PC-9 (cell line): Measurements from ENCODE around the gene HIC1. TPM values are rescaled to one million over a fixed set of nuclear protein-coding genes. Genes with fewer than 3 reads are reported as not detected.
A peak's percentile ranks its signal among the peaks of the same experiment; 100 is the strongest.

ENCODE experiments used
- BruUV-seq: library from RNA; stranded (reverse); fragments of 400-500 nt; replicated peaks from 2 replicates; lab custom pipeline; 2021; lab: Mats Ljungman, UMichigan
- CTCF ChIA-PET: fragments of 300-600 bp; sonication (Branson Sonifier 250); formaldehyde crosslinking; loops from one replicate; lab custom pipeline; 2022; ENCODE audit warnings: antibody characterized with exemption; lab: Charles Lee
- POLR2A ChIA-PET: fragments of 300-600 bp; sonication (Branson Sonifier 250); formaldehyde crosslinking; loops from one replicate; lab custom pipeline; 2022; ENCODE audit warnings: antibody characterized with exemption; ENCODE audit not compliant: unreplicated experiment; lab: Charles Lee
- DNase-seq, 2 experiments: peaks; one replicate each; pipeline versions ENCODE4 v3.0.0 to v3.0.0-alpha.2; 2015 to 2022; ENCODE audit warnings: mixed read lengths in 1 of 2
- H2AFZ ChIP-seq: fragments of 200-600 bp; sonication (generic); 2 replicates; pipeline ENCODE4 v1.8.1; 2017; ENCODE audit warnings: antibody characterized with exemption
- H3F3A ChIP-seq: fragments of 200-600 bp; sonication (generic); 2 replicates; pipeline ENCODE4 v1.8.1; 2017; ENCODE audit warnings: antibody characterized with exemption, mild to moderate bottlenecking, low read depth; ENCODE audit not compliant: insufficient read depth
- H3K27ac ChIP-seq: fragments of 200-600 bp; sonication (generic); 2 replicates; pipeline ENCODE4 v1.6.1; 2016; ENCODE audit warnings: mixed run types
- H3K27me3 ChIP-seq: fragments of 200-600 bp; sonication (generic); 2 replicates; pipeline ENCODE4 v1.6.1; 2016; ENCODE audit warnings: low read depth, mixed run types; ENCODE audit not compliant: insufficient read depth
- H3K36me3 ChIP-seq: fragments of 200-600 bp; sonication (generic); 2 replicates; pipeline ENCODE4 v1.6.1; 2016; ENCODE audit warnings: low read depth, mixed run types
- H3K4me1 ChIP-seq: fragments of 200-600 bp; sonication (generic); replicated peaks from 2 replicates; pipeline ENCODE4 v1.6.1; 2016; ENCODE audit warnings: mixed run types; ENCODE audit not compliant: insufficient read depth
- H3K4me2 ChIP-seq: fragments of 200-600 bp; sonication (generic); 2 replicates; pipeline ENCODE4 v1.6.1; 2017; ENCODE audit warnings: mixed run types
- H3K4me3 ChIP-seq: fragments of 200-600 bp; sonication (generic); 2 replicates; pipeline ENCODE4 v1.6.1; 2016; ENCODE audit warnings: mixed run types
- H3K79me2 ChIP-seq: fragments of 200-600 bp; sonication (generic); 2 replicates; pipeline ENCODE4 v1.6.1; 2017; ENCODE audit warnings: low read depth, mixed run types
- H3K9me2 ChIP-seq: fragments of 200-600 bp; sonication (generic); 2 replicates; pipeline ENCODE4 v1.8.1; 2017; ENCODE audit warnings: mild to moderate bottlenecking; ENCODE audit not compliant: insufficient read depth
- H3K9me3 ChIP-seq: fragments of 200-600 bp; sonication (generic); 2 replicates; pipeline ENCODE4 v1.8.1; 2016; ENCODE audit warnings: low read depth; ENCODE audit not compliant: insufficient read depth
- H4K20me1 ChIP-seq: fragments of 200-600 bp; sonication (generic); 2 replicates; pipeline ENCODE4 v1.8.1; 2017; ENCODE audit not compliant: insufficient read depth
- CTCF ChIP-seq: fragments of 200-600 bp; sonication (generic); conservative IDR thresholded peaks from 2 replicates; pipeline ENCODE4 v1.6.1; 2017; ENCODE audit warnings: mixed run types, antibody characterized with exemption, mild to moderate bottlenecking, moderate library complexity
- EZH2 ChIP-seq: fragments of 200-600 bp; sonication (generic); IDR thresholded peaks from 2 replicates; pipeline ENCODE4 v1.8.0; 2017; ENCODE audit warnings: antibody characterized with exemption, low read depth
- intact Hi-C: fragments of 100-400 bp; cut with micrococcal nuclease; formaldehyde crosslinking; loops from one replicate; pipeline ENCODE4 v1.10.0; 2022; ENCODE audit not compliant: unreplicated experiment
- total RNA-seq: library from RNA; stranded (reverse); gene quantifications from 2 replicates; pipeline ENCODE4 v1.2.3, GENCODE V29; 2021

The HIC1 gene
- total RNA-seq, 1 experiment from 2014 or later, result 0.63 TPM

- Histone ChIP-seq H3K9me2 (no peaks in the 10 kb centered on the region), H2AFZ (no peak overlapping the region), H3K36me3 (peaks cover 7% of the 10 kb centered on the region; the same call in 1 of the 2 replicates), H3K4me2 (no peak overlapping the region), H3K27ac (no peak overlapping the region), H4K20me1 (no peaks in the 10 kb centered on the region), H3K79me2 (peaks cover 14% of the 10 kb centered on the region), H3K9me3 (no peaks in the 10 kb centered on the region), H3K4me3 (no peak overlapping the region), H3F3A (peaks cover 35% of the 10 kb centered on the region), H3K27me3 (peaks cover 12% of the 10 kb centered on the region), H3K4me1 (peaks cover 35% of the 10 kb centered on the region)
- BruUV-seq, result no TSS peak
- ChIA-PET CTCF (interaction anchor here (0.6 kb wide), 1 partner anchor 92 kb away, joined by 5 read pairs; no protein-coding TSS in a partner anchor), POLR2A (no interaction called here)
- intact Hi-C loops, result no loop called here
- no peak for DNase-seq
- TF ChIP-seq CTCF (no peak), EZH2 (no peak)
Observed at GRCh38 chr17:2047590-2047989, 7.3 kb upstream of the HIC1 start.

DNA sequence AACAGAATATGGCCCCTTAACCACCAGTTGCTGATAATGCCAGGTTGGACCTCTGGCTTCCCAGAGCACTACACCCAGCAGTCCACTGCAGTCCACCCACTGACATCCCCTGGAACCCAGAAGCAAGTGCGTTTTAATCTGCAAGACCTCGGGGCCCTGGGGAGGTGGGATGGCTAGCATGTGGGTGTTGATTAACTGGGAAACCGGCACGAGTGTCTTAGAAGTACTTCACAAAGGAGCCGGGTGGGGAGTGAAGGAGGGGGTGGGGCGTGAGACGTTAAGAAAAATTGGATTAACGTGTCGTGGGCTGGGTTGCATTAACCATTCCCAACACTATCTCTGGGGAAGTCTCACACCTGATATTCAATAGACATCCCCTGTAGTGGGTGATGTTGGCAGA is 6.1 kb upstream of the HIC1 start:
- Histone ChIP-seq H3K27ac (no peak overlapping the region), H3K4me1 (peaks cover 23% of the 10 kb centered on the region), H3K4me3 (peak overlapping the region; percentile 87), H3K79me2 (0 out of 2 replicates have a peak, but pooled peaks cover 3% of the 10 kb centered on the region), H3K9me2 (no peaks in the 10 kb centered on the region), H3K4me2 (peak overlapping the region; percentile 100), H4K20me1 (no peaks in the 10 kb centered on the region), H3K36me3 (no peaks in the 10 kb centered on the region), H3K9me3 (no peaks in the 10 kb centered on the region), H3F3A (peaks cover 28% of the 10 kb centered on the region), H3K27me3 (peaks cover 12% of the 10 kb centered on the region), H2AFZ (no peak overlapping the region; the same call in 1 of the 2 replicates)
- intact Hi-C loops, result no loop called here
- no peak for DNase-seq
- TF ChIP-seq EZH2 (no peak), CTCF (no peak)
- BruUV-seq, result no TSS peak
- ChIA-PET CTCF (no interaction called here), POLR2A (interaction anchor here (0.7 kb wide), 1 partner anchor 42 kb away, joined by 3 read pairs; no protein-coding TSS in a partner anchor)

GRCh38 chr17:2049333-2050299 is 5.3 kb upstream of the HIC1 start:
- DNase-seq, result peak in 1 of 2 experiments; percentile 87
- CTCF ChIA-PET, result no interaction called here
- H3K9me2 ChIP-seq, result no peaks in the 10 kb centered on the region

More at GRCh38 chr17:2049333-2050299, 5.3 kb upstream of the HIC1 start:
- 0 out of 2 replicates have a peak, but pooled peaks cover 3% of the 10 kb centered on the region for H3K79me2 ChIP-seq
- BruUV-seq, result TSS peak; percentile 47
- no peaks in the 10 kb centered on the region for H3K36me3 ChIP-seq
- H3K27ac ChIP-seq, result no peak overlapping the region
- POLR2A ChIA-PET, result interaction anchor here (0.7 kb wide), 1 partner anchor 42 kb away, joined by 3 read pairs; no protein-coding TSS in a partner anchor
- H3K4me1 ChIP-seq, result peaks cover 20% of the 10 kb centered on the region
- peak overlapping the region; percentile 87 for H3K4me3 ChIP-seq
- no peak for TF ChIP-seq CTCF
- TF ChIP-seq EZH2, result no peak
- no peaks in the 10 kb centered on the region for H3K9me3 ChIP-seq
- intact Hi-C loops, result loop anchor here (5.0 kb wide), 3 partner anchors 233 to 353 kb away; partner anchors contain the start of gene MNT
- peak overlapping the region; percentile 100 for H3K4me2 ChIP-seq
- H3K27me3 ChIP-seq, result peaks cover 12% of the 10 kb centered on the region
- no peaks in the 10 kb centered on the region for H4K20me1 ChIP-seq
- H2AFZ ChIP-seq, result peak overlapping the region; percentile 91
- H3F3A ChIP-seq, result peaks cover 20% of the 10 kb centered on the region
